Measurements from ENCODE around the gene TSPAN1.

TSPAN1 gene

GRCh38 chr1:46188295-46189030 is 13.6 kb downstream of the TSPAN1 start:
- no peak for DNase-seq

- no peak for DNase-seq
Measured at GRCh38 chr1:46190539-46190938, 15.7 kb downstream of the TSPAN1 start.

- DNase-seq, result no peak
Measured at GRCh38 chr1:46191033-46191701, 16.3 kb downstream of the TSPAN1 start.

GRCh38 chr1:46192171-46192570 is 17.3 kb downstream of the TSPAN1 start:
- DNase-seq, result no peak

- no peak for DNase-seq
Measured at GRCh38 chr1:46193285-46193684, 18.4 kb downstream of the TSPAN1 start.

- no peak for DNase-seq
Measured at GRCh38 chr1:46193984-46194570, 19.2 kb downstream of the TSPAN1 start.

- DNase-seq, result no peak
Measured at GRCh38 chr1:46194641-46195193, 19.8 kb downstream of the TSPAN1 start.

GRCh38 chr1:46196609-46197008 is 21.7 kb downstream of the TSPAN1 start:
- no peak for DNase-seq

- no peak for DNase-seq
Measured at GRCh38 chr1:46197560-46197963, 22.7 kb downstream of the TSPAN1 start.

GRCh38 chr1:46197964-46198811 is 23.3 kb downstream of the TSPAN1 start, which contains the start of gene POMGNT1:
Gene POMGNT1 (minus strand): TSS chr1:46198434. CDS start chr1:46197821, 613 bp downstream.
- peak; percentile 67 to 77 for DNase-seq

- no peak for DNase-seq
Measured at GRCh38 chr1:46199233-46199749, 24.4 kb downstream of the TSPAN1 start.

- no peak for DNase-seq
Measured at GRCh38 chr1:46203738-46204405, 29.0 kb downstream of the TSPAN1 start.

GRCh38 chr1:46204406-46204742 is 29.5 kb downstream of the TSPAN1 start:
- no peak for DNase-seq

GRCh38 chr1:46205141-46205540 is 30.3 kb downstream of the TSPAN1 start:
- DNase-seq, result no peak

- DNase-seq, result no peak
Measured at GRCh38 chr1:46205791-46206190, 30.9 kb downstream of the TSPAN1 start.

GRCh38 chr1:46206399-46206798 is 31.5 kb downstream of the TSPAN1 start:
- no peak for DNase-seq

- no peak for DNase-seq
Measured at GRCh38 chr1:46210561-46210960, 35.7 kb downstream of the TSPAN1 start.

- DNase-seq, result no peak
Measured at GRCh38 chr1:46211051-46211450, 36.2 kb downstream of the TSPAN1 start.

- DNase-seq, result no peak
Measured at GRCh38 chr1:46215504-46215903, 40.6 kb downstream of the TSPAN1 start.

- DNase-seq, result no peak
Measured at GRCh38 chr1:46218443-46218842, 43.6 kb downstream of the TSPAN1 start.

- no peak for DNase-seq
Measured at GRCh38 chr1:46219551-46220520, 44.9 kb downstream of the TSPAN1 start.
